ENCODE results near the gene TBC1D12. TPM values are rescaled to one million over a fixed set of nuclear protein-coding genes. Genes with fewer than 3 reads are reported as not detected.

The TBC1D12 gene
- total RNA-seq, 4 donors from 2014 or later, result 16.9 to 26.6 (median 17.9) TPM

GRCh38 chr10:94571528-94571927 is 169.2 kb downstream of the TBC1D12 start:
- no peak for ATAC-seq
- Histone ChIP-seq H3K36me3 (no peaks in the 10 kb centered on the region), H3K4me3 (no peak overlapping the region), H3K27ac (no peak overlapping the region), H3K4me1 (no peaks in the 10 kb centered on the region), H3K9me3 (no peaks in the 10 kb centered on the region), H3K27me3 (no peaks in the 10 kb centered on the region)
- WGBS, 2 donors (ENCODE audit: low coverage in 1 of 2), result 73 to 89% methylated on average over 3 of the region's 3 CpGs
- TF ChIP-seq EP300 (IDR thresholded peaks at IDR 0.05), result no peak
- TF ChIP-seq POLR2A (IDR thresholded peaks at IDR 0.05), result no peak

DNA sequence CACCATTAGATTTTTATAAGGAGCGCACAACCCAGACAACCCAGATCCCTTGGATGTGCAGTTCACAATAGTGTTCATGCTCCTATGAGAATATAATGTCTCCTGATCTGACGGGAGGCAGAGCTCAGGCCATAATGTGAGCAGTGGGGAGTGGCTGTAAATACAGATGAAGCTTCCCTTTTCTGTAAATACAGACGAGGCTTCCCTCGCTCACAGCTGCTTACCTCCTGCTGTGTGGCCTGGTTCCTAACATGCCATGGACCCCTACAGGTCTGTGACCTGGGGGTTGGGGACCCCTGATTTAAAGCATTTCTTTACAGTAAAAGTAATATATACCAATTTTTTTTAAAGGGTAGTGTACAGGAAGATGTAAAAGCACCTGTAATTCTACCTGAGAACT is 176.4 kb downstream of the TBC1D12 start:
- Histone ChIP-seq H3K27me3 (no peaks in the 10 kb centered on the region), H3K9me3 (no peaks in the 10 kb centered on the region), H3K27ac (no peak overlapping the region), H3K4me3 (no peak overlapping the region), H3K36me3 (no peaks in the 10 kb centered on the region), H3K4me1 (no peaks in the 10 kb centered on the region)
- no peak for ATAC-seq
- TF ChIP-seq, protein P1, sequence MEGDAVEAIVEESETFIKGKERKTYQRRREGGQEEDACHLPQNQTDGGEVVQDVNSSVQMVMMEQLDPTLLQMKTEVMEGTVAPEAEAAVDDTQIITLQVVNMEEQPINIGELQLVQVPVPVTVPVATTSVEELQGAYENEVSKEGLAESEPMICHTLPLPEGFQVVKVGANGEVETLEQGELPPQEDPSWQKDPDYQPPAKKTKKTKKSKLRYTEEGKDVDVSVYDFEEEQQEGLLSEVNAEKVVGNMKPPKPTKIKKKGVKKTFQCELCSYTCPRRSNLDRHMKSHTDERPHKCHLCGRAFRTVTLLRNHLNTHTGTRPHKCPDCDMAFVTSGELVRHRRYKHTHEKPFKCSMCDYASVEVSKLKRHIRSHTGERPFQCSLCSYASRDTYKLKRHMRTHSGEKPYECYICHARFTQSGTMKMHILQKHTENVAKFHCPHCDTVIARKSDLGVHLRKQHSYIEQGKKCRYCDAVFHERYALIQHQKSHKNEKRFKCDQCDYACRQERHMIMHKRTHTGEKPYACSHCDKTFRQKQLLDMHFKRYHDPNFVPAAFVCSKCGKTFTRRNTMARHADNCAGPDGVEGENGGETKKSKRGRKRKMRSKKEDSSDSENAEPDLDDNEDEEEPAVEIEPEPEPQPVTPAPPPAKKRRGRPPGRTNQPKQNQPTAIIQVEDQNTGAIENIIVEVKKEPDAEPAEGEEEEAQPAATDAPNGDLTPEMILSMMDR (IDR thresholded peaks at IDR 0.05), result no peak
- TF ChIP-seq POLR2AphosphoS5 (IDR thresholded peaks at IDR 0.05) (no peak), POLR2A (IDR thresholded peaks at IDR 0.05) (no peak), EP300 (IDR thresholded peaks at IDR 0.05) (no peak)
- WGBS, 2 donors (ENCODE audit: low coverage in 1 of 2), result 94% methylated on average over 4 of the region's 4 CpGs; no CpG with 5 or more reads in 1 of the 2 donors

DNA sequence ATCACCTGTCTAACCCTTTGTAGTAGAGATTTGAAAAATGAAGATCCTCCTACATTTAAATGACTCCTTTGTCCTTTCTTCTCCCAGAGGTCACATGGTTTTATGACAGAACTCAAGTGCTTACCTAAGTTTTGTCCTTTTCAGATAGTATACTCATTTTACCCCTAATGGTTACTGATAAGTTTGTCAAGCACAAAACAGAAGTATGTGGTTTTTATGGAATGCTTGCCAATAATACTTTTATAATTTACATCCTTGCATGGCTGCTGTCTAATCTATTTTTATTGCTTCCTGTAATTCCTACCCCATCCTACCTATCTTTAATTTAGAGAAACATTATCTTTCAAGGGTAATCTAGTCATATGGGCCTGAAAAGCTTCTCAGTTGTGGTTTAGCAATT is 180.8 kb downstream of the TBC1D12 start:
- H3K4me1 ChIP-seq, result no peaks in the 10 kb centered on the region
- ATAC-seq, result no peak
- no peaks in the 10 kb centered on the region for H3K27me3 ChIP-seq
- no peak overlapping the region for H3K4me3 ChIP-seq
- TF ChIP-seq EP300 (IDR thresholded peaks at IDR 0.05), result no peak
- TF ChIP-seq POLR2AphosphoS5 (IDR thresholded peaks at IDR 0.05), result no peak
- TF ChIP-seq, protein P1 (IDR thresholded peaks at IDR 0.05), result no peak
- no peak for TF ChIP-seq POLR2A (IDR thresholded peaks at IDR 0.05)
- no peaks in the 10 kb centered on the region for H3K9me3 ChIP-seq
- no peak overlapping the region for H3K27ac ChIP-seq
- H3K36me3 ChIP-seq, result no peaks in the 10 kb centered on the region

Other genes with a start within 250 kb of the TBC1D12 start
- gene NOC3L, start 39.6 kb upstream of the TBC1D12 start, total RNA-seq, result 10 to 100 TPM; 19.4 to 31.0 (median 24.5) TPM
- gene HELLS, start 143.2 kb downstream of the TBC1D12 start, total RNA-seq, result 10 to 100 TPM in 1 of 4 donors, 1 to 10 TPM in 3; 1.5 to 11.4 (median 4.3) TPM

All from gastroesophageal sphincter (tissue), 4 donors.